OCI-LY1 (cell line): ENCODE results near the gene FALEC.

Experiments used
- H2AFZ ChIP-seq: fragments of 200-600 bp; sonication (generic), shearing (Covaris generic); 2 replicates; pipeline ENCODE4 v1.6.0; 2014; ENCODE audit warnings: antibody characterized with exemption, mild to moderate bottlenecking, low read length
- H3F3A ChIP-seq: fragments of 200-600 bp; sonication (generic), shearing (Covaris generic); 2 replicates; pipeline ENCODE4 v1.6.0; 2014; ENCODE audit warnings: mild to moderate bottlenecking, antibody characterized with exemption, low read length, moderate library complexity; ENCODE audit not compliant: insufficient read depth
- H3K27ac ChIP-seq: fragments of 200-600 bp; sonication (generic); 2 replicates; pipeline ENCODE4 v1.5.1; 2014; ENCODE audit warnings: low read length, mixed run types, mild to moderate bottlenecking, low read depth; ENCODE audit not compliant: poor library complexity, severe bottlenecking
- H3K27me3 ChIP-seq: fragments of 200-600 bp; sonication (generic); 2 replicates; pipeline ENCODE4 v1.6.0; 2014; ENCODE audit warnings: antibody characterized with exemption, mild to moderate bottlenecking, low read length, moderate library complexity; ENCODE audit not compliant: insufficient read depth
- H3K36me3 ChIP-seq: fragments of 200-600 bp; sonication (generic); 2 replicates; pipeline ENCODE4 v1.6.1; 2014; ENCODE audit warnings: mild to moderate bottlenecking, antibody characterized with exemption, low read length, moderate library complexity, mixed read lengths; ENCODE audit not compliant: insufficient read depth
- H3K4me1 ChIP-seq: fragments of 200-600 bp; sonication (generic); 2 replicates; pipeline ENCODE4 v1.5.1; 2014; ENCODE audit warnings: mild to moderate bottlenecking, low read length, moderate library complexity; ENCODE audit not compliant: insufficient read depth, severe bottlenecking
- H3K4me2 ChIP-seq: fragments of 200-600 bp; sonication (generic), shearing (Covaris generic); 2 replicates; pipeline ENCODE4 v1.6.1; 2014; ENCODE audit warnings: low read length
- H3K4me3 ChIP-seq: fragments of 200-600 bp; sonication (generic); 2 replicates; pipeline ENCODE4 v1.5.1; 2014; ENCODE audit warnings: low read length, low read depth, mild to moderate bottlenecking, mixed read lengths; ENCODE audit not compliant: poor library complexity, severe bottlenecking
- H3K79me2 ChIP-seq: fragments of 200-600 bp; shearing (Covaris generic); 2 replicates; pipeline ENCODE4 v1.6.1; 2016; ENCODE audit warnings: mixed run types, low read length, mixed read lengths; ENCODE audit not compliant: insufficient read depth
- H3K9ac ChIP-seq: fragments of 200-600 bp; sonication (generic), shearing (Covaris generic); 2 replicates; pipeline ENCODE4 v1.6.1; 2014; ENCODE audit warnings: mild to moderate bottlenecking, low read length, mixed read lengths
- H3K9me2 ChIP-seq: fragments of 200-600 bp; sonication (generic), shearing (Covaris generic); 2 replicates; pipeline ENCODE4 v1.6.1; 2014; ENCODE audit warnings: low read depth, mild to moderate bottlenecking, low read length, mixed read lengths
- H3K9me3 ChIP-seq: fragments of 200-600 bp; shearing (Covaris generic); 2 replicates; pipeline ENCODE4 v1.6.1; 2014; ENCODE audit warnings: low read length, mixed read lengths
- H4K20me1 ChIP-seq: fragments of 200-600 bp; sonication (generic), shearing (Covaris generic); 2 replicates; pipeline ENCODE4 v1.6.0; 2016; ENCODE audit warnings: mild to moderate bottlenecking, low read length; ENCODE audit not compliant: insufficient read depth
- CTCF ChIP-seq: fragments of 200-600 bp; sonication (generic), shearing (Covaris generic); IDR thresholded peaks from 2 replicates; pipeline ENCODE4 v1.5.1; 2017; ENCODE audit warnings: mild to moderate bottlenecking, antibody characterized with exemption, low read length, moderate library complexity, mixed read lengths
- EZH2 ChIP-seq: fragments of 200-600 bp; sonication (generic), shearing (Covaris generic); IDR thresholded peaks from 2 replicates; pipeline ENCODE4 v1.8.0; 2017; ENCODE audit warnings: borderline replicate concordance, mixed run types, mild to moderate bottlenecking, antibody characterized with exemption, low read length, moderate library complexity, mixed read lengths

FALEC gene

GRCh38 chr1:150552128-150552910, 36.8 kb downstream of the FALEC start:
- Histone ChIP-seq H3K9me3 (no peaks in the 10 kb centered on the region), H3K4me2 (no peak overlapping the region), H3F3A (no peaks in the 10 kb centered on the region; the same call in 1 of the 2 replicates), H3K4me1 (peaks cover 6% of the 10 kb centered on the region), H3K79me2 (no peaks in the 10 kb centered on the region), H2AFZ (no peak overlapping the region), H3K27ac (no peak overlapping the region), H4K20me1 (no peaks in the 10 kb centered on the region), H3K27me3 (peaks cover 5% of the 10 kb centered on the region; the same call in 1 of the 2 replicates), H3K4me3 (no peak overlapping the region), H3K36me3 (no peaks in the 10 kb centered on the region), H3K9me2 (no peaks in the 10 kb centered on the region), H3K9ac (no peak overlapping the region)
- no peak for TF ChIP-seq CTCF
- no peak for TF ChIP-seq EZH2

GRCh38 chr1:150552911-150553289, 37.3 kb downstream of the FALEC start:
- Histone ChIP-seq H3K36me3 (no peaks in the 10 kb centered on the region), H3K9ac (no peak overlapping the region), H4K20me1 (no peaks in the 10 kb centered on the region), H3K79me2 (no peaks in the 10 kb centered on the region), H3K9me2 (no peaks in the 10 kb centered on the region), H3K4me1 (peaks cover 6% of the 10 kb centered on the region), H3F3A (no peaks in the 10 kb centered on the region; the same call in 1 of the 2 replicates), H3K27me3 (peaks cover 5% of the 10 kb centered on the region; the same call in 1 of the 2 replicates), H3K27ac (no peak overlapping the region), H3K9me3 (no peaks in the 10 kb centered on the region), H2AFZ (no peak overlapping the region), H3K4me2 (no peak overlapping the region), H3K4me3 (no peak overlapping the region)
- TF ChIP-seq EZH2, result no peak
- no peak for TF ChIP-seq CTCF

- no peak overlapping the region for H3K27ac ChIP-seq
- H3K9ac ChIP-seq, result no peak overlapping the region
- H4K20me1 ChIP-seq, result no peaks in the 10 kb centered on the region
- H3K9me2 ChIP-seq, result no peaks in the 10 kb centered on the region
- peaks cover 5% of the 10 kb centered on the region; the same call in 1 of the 2 replicates for H3K27me3 ChIP-seq
- no peak overlapping the region for H2AFZ ChIP-seq
- H3K9me3 ChIP-seq, result no peaks in the 10 kb centered on the region
- H3K36me3 ChIP-seq, result no peaks in the 10 kb centered on the region
- no peaks in the 10 kb centered on the region for H3K79me2 ChIP-seq
- no peak overlapping the region for H3K4me2 ChIP-seq
- TF ChIP-seq EZH2 (no peak), CTCF (no peak)
- peaks cover 4% of the 10 kb centered on the region for H3K4me1 ChIP-seq
- H3K4me3 ChIP-seq, result no peak overlapping the region
- H3F3A ChIP-seq, result no peaks in the 10 kb centered on the region; the same call in 1 of the 2 replicates
These were observed 38.0 kb downstream of the FALEC start for GRCh38 chr1:150553392-150554085.
